ENCODE results near the gene ASCL5. TPM values are rescaled to one million over a fixed set of nuclear protein-coding genes. Genes with fewer than 3 reads are reported as not detected.

ASCL5 gene
- polyA plus RNA-seq, 3 donors: not detected

DNA sequence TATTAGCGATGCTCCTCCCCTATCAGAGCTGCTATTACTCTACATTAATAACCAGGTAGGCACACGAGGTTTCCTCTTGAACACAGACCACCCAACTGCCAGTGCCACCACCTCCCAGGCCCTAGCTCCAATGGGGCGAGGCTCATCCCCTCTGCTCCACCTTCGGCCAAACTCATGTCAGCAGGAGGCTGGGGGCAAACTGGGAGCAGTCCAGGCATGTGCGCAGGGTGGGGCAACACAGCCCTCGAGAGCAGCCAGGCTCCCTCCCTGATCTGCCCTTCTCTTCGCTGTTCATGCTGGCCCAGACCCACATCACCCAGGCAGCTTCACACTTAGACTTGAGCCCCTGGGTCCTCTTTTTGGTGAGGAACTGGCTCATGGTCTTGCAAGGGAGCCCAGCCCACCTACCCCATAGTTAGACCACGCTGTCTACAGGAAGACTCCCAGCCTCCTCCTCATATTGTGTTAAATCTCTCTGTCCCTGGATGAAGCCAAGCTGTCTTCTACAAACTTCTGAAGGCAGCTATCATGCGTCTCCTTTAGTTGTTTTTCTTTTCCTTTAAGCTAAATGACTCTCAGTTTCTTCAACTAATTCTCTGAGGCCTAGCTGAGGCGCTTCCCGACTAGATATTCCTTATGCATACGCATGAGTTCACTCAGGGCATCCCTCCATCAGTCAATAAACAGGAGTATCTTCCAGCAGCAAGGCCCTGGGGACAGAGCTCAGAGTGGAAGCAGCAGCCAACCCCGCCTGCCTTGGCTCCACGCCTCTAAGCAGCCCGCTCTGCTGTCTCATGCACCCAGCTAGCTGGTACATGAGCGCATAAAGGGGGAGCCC is 15.2 kb upstream of the ASCL5 start:
- H3K27me3 Mint-ChIP-seq (ENCODE audit: low read depth in 3 of 3): peaks cover 0 to 4% (median 0%) of the 10 kb centered on the region in 3 donors
- peak overlapping the region in 1 of 7 donors; percentile 1 for H3K27ac Mint-ChIP-seq
- H3K27ac ChIP-seq (ENCODE audit: low read depth in 1 of 2, low read length in 2 of 2): no peak overlapping the region
- no peaks in the 10 kb centered on the region for H3K4me1 ChIP-seq (ENCODE audit: control insufficient read depth in 1 of 2, insufficient read depth in 2 of 2, low read length in 2 of 2)
- no peaks in the 10 kb centered on the region for H3K9me3 ChIP-seq (replicated peaks in 1 of 2; ENCODE audit: control insufficient read depth in 1 of 2, insufficient read depth in 1 of 2, low read length in 2 of 2)
- no peak overlapping the region for H3K4me2 ChIP-seq (replicated peaks; ENCODE audit: extremely low read depth, low read length, poor library complexity, severe bottlenecking)
- DNase-seq: no peak
- H3K27me3 ChIP-seq (ENCODE audit: control insufficient read depth in 2 of 2, insufficient read depth in 2 of 2, low read length in 2 of 2): no peaks in the 10 kb centered on the region
- no peak overlapping the region for H2AFZ ChIP-seq (ENCODE audit: insufficient read depth, low read depth, low read length, poor library complexity, severe bottlenecking)
- no peak overlapping the region for H3K4me3 Mint-ChIP-seq
- H3K9me3 Mint-ChIP-seq: no peaks in the 10 kb centered on the region
- H3K4me3 ChIP-seq (replicated peaks in 1 of 3; ENCODE audit: low read depth in 2 of 3, low read length in 3 of 3): no peak overlapping the region
- WGBS (ENCODE audit: insufficient coverage): 96% methylated on average over 15 of the region's 16 CpGs
- H4K20me1 ChIP-seq (ENCODE audit: insufficient read depth, low read length): no peaks in the 10 kb centered on the region
- H3K79me2 ChIP-seq (ENCODE audit: insufficient read depth, low read length): no peaks in the 10 kb centered on the region
- H3K4me1 Mint-ChIP-seq: no peaks in the 10 kb centered on the region
- intact Hi-C loops (cut with micrococcal nuclease): no loop called here
- no peak overlapping the region for H3K9ac ChIP-seq (ENCODE audit: insufficient read depth, low read length, poor library complexity, severe bottlenecking)
- peaks cover 74 to 92% of the 10 kb centered on the region in 2 donors for H3K36me3 Mint-ChIP-seq
- H3K36me3 ChIP-seq (replicated peaks in 1 of 2; ENCODE audit: control insufficient read depth in 1 of 2, insufficient read depth in 2 of 2, low read length in 2 of 2): peaks cover 72 to 88% of the 10 kb centered on the region in 2 donors
- TF ChIP-seq, protein P1, sequence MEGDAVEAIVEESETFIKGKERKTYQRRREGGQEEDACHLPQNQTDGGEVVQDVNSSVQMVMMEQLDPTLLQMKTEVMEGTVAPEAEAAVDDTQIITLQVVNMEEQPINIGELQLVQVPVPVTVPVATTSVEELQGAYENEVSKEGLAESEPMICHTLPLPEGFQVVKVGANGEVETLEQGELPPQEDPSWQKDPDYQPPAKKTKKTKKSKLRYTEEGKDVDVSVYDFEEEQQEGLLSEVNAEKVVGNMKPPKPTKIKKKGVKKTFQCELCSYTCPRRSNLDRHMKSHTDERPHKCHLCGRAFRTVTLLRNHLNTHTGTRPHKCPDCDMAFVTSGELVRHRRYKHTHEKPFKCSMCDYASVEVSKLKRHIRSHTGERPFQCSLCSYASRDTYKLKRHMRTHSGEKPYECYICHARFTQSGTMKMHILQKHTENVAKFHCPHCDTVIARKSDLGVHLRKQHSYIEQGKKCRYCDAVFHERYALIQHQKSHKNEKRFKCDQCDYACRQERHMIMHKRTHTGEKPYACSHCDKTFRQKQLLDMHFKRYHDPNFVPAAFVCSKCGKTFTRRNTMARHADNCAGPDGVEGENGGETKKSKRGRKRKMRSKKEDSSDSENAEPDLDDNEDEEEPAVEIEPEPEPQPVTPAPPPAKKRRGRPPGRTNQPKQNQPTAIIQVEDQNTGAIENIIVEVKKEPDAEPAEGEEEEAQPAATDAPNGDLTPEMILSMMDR (IDR thresholded peaks at IDR 0.05): no peak

- Histone ChIP-seq H4K20me1 (ENCODE audit: insufficient read depth, low read length) (no peaks in the 10 kb centered on the region), H3K36me3 (replicated peaks in 1 of 2; ENCODE audit: control insufficient read depth in 1 of 2, insufficient read depth in 2 of 2, low read length in 2 of 2) (peaks cover 66 to 88% of the 10 kb centered on the region in 2 donors), H3K4me2 (replicated peaks; ENCODE audit: extremely low read depth, low read length, poor library complexity, severe bottlenecking) (no peak overlapping the region), H3K4me3 (replicated peaks in 1 of 3; ENCODE audit: low read depth in 2 of 3, low read length in 3 of 3) (no peak overlapping the region), H3K79me2 (ENCODE audit: insufficient read depth, low read length) (no peaks in the 10 kb centered on the region), H3K4me1 (ENCODE audit: control insufficient read depth in 1 of 2, insufficient read depth in 2 of 2, low read length in 2 of 2) (no peaks in the 10 kb centered on the region), H3K27me3 (ENCODE audit: control insufficient read depth in 2 of 2, insufficient read depth in 2 of 2, low read length in 2 of 2) (no peaks in the 10 kb centered on the region), H2AFZ (ENCODE audit: insufficient read depth, low read depth, low read length, poor library complexity, severe bottlenecking) (no peak overlapping the region), H3K27ac (ENCODE audit: low read depth in 1 of 2, low read length in 2 of 2) (no peak overlapping the region), H3K9me3 (replicated peaks in 1 of 2; ENCODE audit: control insufficient read depth in 1 of 2, insufficient read depth in 1 of 2, low read length in 2 of 2) (no peaks in the 10 kb centered on the region), H3K9ac (ENCODE audit: insufficient read depth, low read length, poor library complexity, severe bottlenecking) (no peak overlapping the region)
- WGBS (ENCODE audit: insufficient coverage): 83% methylated on average over 1 of the region's 5 CpGs
- no peak overlapping the region for H3K4me3 Mint-ChIP-seq
- intact Hi-C loops (cut with micrococcal nuclease): no loop called here
- H3K27ac Mint-ChIP-seq: peak overlapping the region in 1 of 7 donors; percentile 26
- H3K9me3 Mint-ChIP-seq: no peaks in the 10 kb centered on the region
- peaks cover 0 to 4% (median 0%) of the 10 kb centered on the region in 3 donors for H3K27me3 Mint-ChIP-seq (ENCODE audit: low read depth in 3 of 3)
- H3K36me3 Mint-ChIP-seq: peaks cover 69 to 89% of the 10 kb centered on the region in 2 donors
- DNase-seq: no peak
- TF ChIP-seq, protein P1 (IDR thresholded peaks at IDR 0.05): no peak
- no peaks in the 10 kb centered on the region for H3K4me1 Mint-ChIP-seq
Observed at GRCh38 chr1:201141418-201141817, 14.4 kb upstream of the ASCL5 start.

All from CD14-positive monocyte (primary cell).